ENCODE data around the gene LRRC32. TPM values are rescaled to one million over a fixed set of nuclear protein-coding genes. Genes with fewer than 3 reads are reported as not detected.
A peak's percentile ranks its signal among the peaks of the same experiment; 100 is the strongest.

Gene LRRC32
- total RNA-seq, 4 donors from 2014 or later, result 10.0 to 121 (median 17.5) TPM

GRCh38 chr11:76623884-76624419 is 46.6 kb downstream of the LRRC32 start:
- TF ChIP-seq POLR2A (IDR thresholded peaks at IDR 0.05) (no peak), CTCF (IDR thresholded peaks at IDR 0.05) (no peak)
- no peaks in the 10 kb centered on the region for H3K9me3 ChIP-seq
- no peaks in the 10 kb centered on the region for H3K27me3 ChIP-seq
- DNase-seq, result no peak
- H3K4me1 ChIP-seq, result no peaks in the 10 kb centered on the region
- no peaks in the 10 kb centered on the region for H3K36me3 ChIP-seq
- H3K4me3 ChIP-seq, result no peak overlapping the region
- intact Hi-C loops (cut with DNase I; ENCODE audit: low total_unique reads), result no loop called here
- no peak overlapping the region for H3K27ac ChIP-seq

- TF ChIP-seq CTCF (IDR thresholded peaks at IDR 0.05), result no peak
- TF ChIP-seq POLR2A (IDR thresholded peaks at IDR 0.05), result no peak
- Histone ChIP-seq H3K36me3 (no peaks in the 10 kb centered on the region), H3K4me1 (no peaks in the 10 kb centered on the region), H3K9me3 (no peaks in the 10 kb centered on the region), H3K4me3 (no peak overlapping the region), H3K27me3 (no peaks in the 10 kb centered on the region), H3K27ac (no peak overlapping the region)
- no peak for DNase-seq
- intact Hi-C loops (cut with DNase I; ENCODE audit: low total_unique reads), result no loop called here
Measured at GRCh38 chr11:76623171-76623883, 47.2 kb downstream of the LRRC32 start.

- intact Hi-C loops (cut with DNase I; ENCODE audit: low total_unique reads), result no loop called here
- H3K4me3 ChIP-seq, result no peak overlapping the region
- H3K9me3 ChIP-seq, result no peaks in the 10 kb centered on the region
- H3K27me3 ChIP-seq, result no peaks in the 10 kb centered on the region
- H3K36me3 ChIP-seq, result no peaks in the 10 kb centered on the region
- no peaks in the 10 kb centered on the region for H3K4me1 ChIP-seq
- DNase-seq, result no peak
- peak overlapping the region in 1 of 2 donors; percentile 49 for H3K27ac ChIP-seq
- TF ChIP-seq CTCF (IDR thresholded peaks at IDR 0.05) (no peak), POLR2A (IDR thresholded peaks at IDR 0.05) (no peak)
Measured at GRCh38 chr11:76622493-76623094, 48.0 kb downstream of the LRRC32 start.

GRCh38 chr11:76621868-76622267 is 48.7 kb downstream of the LRRC32 start:
- Histone ChIP-seq H3K9me3 (no peaks in the 10 kb centered on the region), H3K4me3 (no peak overlapping the region), H3K36me3 (no peaks in the 10 kb centered on the region), H3K27me3 (no peaks in the 10 kb centered on the region), H3K27ac (peak overlapping the region in 1 of 2 donors; percentile 49), H3K4me1 (no peaks in the 10 kb centered on the region)
- TF ChIP-seq CTCF (IDR thresholded peaks at IDR 0.05) (no peak), POLR2A (IDR thresholded peaks at IDR 0.05) (no peak)
- intact Hi-C loops (cut with DNase I; ENCODE audit: low total_unique reads), result no loop called here
- DNase-seq, result no peak

- Histone ChIP-seq H3K4me3 (no peak overlapping the region), H3K27me3 (no peaks in the 10 kb centered on the region), H3K9me3 (no peaks in the 10 kb centered on the region), H3K36me3 (no peaks in the 10 kb centered on the region), H3K27ac (peak overlapping the region in 1 of 2 donors; percentile 49), H3K4me1 (no peaks in the 10 kb centered on the region)
- no peak for DNase-seq
- intact Hi-C loops (cut with DNase I; ENCODE audit: low total_unique reads), result no loop called here
- no peak for TF ChIP-seq POLR2A (IDR thresholded peaks at IDR 0.05)
- TF ChIP-seq CTCF (IDR thresholded peaks at IDR 0.05), result no peak
Measured at GRCh38 chr11:76621466-76621865, 49.1 kb downstream of the LRRC32 start.

All from uterus (tissue), 4 donors.